ENCODE measurements around the gene CRHR1.

CRHR1 gene

GRCh38 chr17:45874151-45874550, 90.0 kb downstream of the CRHR1 start:
- Histone ChIP-seq H3K27ac (no peak overlapping the region), H3K9me3 (ENCODE audit: severe bottlenecking) (no peaks in the 10 kb centered on the region), H3K4me3 (ENCODE audit: low read depth, low read length) (no peak overlapping the region), H3K27me3 (ENCODE audit: insufficient read depth, low read depth, severe bottlenecking) (no peaks in the 10 kb centered on the region), H3K36me3 (no peaks in the 10 kb centered on the region)
- TF ChIP-seq, protein P1, sequence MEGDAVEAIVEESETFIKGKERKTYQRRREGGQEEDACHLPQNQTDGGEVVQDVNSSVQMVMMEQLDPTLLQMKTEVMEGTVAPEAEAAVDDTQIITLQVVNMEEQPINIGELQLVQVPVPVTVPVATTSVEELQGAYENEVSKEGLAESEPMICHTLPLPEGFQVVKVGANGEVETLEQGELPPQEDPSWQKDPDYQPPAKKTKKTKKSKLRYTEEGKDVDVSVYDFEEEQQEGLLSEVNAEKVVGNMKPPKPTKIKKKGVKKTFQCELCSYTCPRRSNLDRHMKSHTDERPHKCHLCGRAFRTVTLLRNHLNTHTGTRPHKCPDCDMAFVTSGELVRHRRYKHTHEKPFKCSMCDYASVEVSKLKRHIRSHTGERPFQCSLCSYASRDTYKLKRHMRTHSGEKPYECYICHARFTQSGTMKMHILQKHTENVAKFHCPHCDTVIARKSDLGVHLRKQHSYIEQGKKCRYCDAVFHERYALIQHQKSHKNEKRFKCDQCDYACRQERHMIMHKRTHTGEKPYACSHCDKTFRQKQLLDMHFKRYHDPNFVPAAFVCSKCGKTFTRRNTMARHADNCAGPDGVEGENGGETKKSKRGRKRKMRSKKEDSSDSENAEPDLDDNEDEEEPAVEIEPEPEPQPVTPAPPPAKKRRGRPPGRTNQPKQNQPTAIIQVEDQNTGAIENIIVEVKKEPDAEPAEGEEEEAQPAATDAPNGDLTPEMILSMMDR (IDR thresholded peaks at IDR 0.05; ENCODE audit: low read depth, low read length): no peak
- DNase-seq: no peak

DNA sequence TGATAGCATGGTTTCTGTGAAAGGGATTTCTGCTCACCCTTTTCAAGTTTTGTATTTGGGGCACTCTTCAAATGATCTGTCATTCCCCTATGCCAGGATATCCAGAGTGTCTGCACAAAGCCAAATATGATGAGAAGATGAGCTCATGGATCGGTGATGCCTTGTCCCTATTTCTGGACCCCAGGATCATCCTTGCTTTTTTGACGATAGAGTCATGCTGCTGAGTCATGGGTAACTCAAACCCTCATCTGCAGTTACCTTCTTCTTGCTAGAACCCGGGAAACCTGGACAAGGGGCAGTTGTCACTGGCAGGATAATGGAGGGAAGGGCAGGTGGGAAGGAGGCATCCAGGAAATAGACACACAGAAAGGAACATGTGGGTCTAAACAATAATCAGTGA, 92.4 kb downstream of the CRHR1 start:
- no peaks in the 10 kb centered on the region for H3K9me3 ChIP-seq (ENCODE audit: severe bottlenecking)
- TF ChIP-seq, protein P1 (IDR thresholded peaks at IDR 0.05; ENCODE audit: low read depth, low read length): no peak
- no peak overlapping the region for H3K27ac ChIP-seq
- no peak overlapping the region for H3K4me3 ChIP-seq (ENCODE audit: low read depth, low read length)
- DNase-seq: no peak
- no peaks in the 10 kb centered on the region for H3K36me3 ChIP-seq
- no peaks in the 10 kb centered on the region for H3K27me3 ChIP-seq (ENCODE audit: insufficient read depth, low read depth, severe bottlenecking)

DNA sequence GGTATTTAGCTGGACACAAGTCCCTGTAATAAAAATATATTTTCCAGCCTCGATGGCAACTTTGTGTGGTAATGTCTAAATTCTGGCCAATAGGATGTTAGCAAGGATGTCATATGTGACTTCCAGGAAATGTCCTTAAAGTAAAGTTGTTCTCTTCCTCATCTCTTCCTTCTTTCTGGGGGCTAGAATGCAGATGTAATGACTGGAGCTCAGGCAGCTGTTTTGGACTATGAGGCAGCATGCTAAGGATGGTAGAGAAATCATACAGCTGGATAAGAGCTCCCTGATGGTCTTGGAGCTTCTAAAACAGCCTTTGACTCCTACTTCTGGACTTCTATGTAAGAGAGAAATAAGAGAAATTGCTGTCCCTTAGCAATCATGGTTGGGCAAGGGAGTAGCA, 93.3 kb downstream of the CRHR1 start:
- TF ChIP-seq, protein P1 (IDR thresholded peaks at IDR 0.05; ENCODE audit: low read depth, low read length): no peak
- Histone ChIP-seq H3K27me3 (ENCODE audit: insufficient read depth, low read depth, severe bottlenecking) (no peaks in the 10 kb centered on the region), H3K36me3 (no peaks in the 10 kb centered on the region), H3K9me3 (ENCODE audit: severe bottlenecking) (no peaks in the 10 kb centered on the region), H3K27ac (no peak overlapping the region), H3K4me3 (ENCODE audit: low read depth, low read length) (no peak overlapping the region)
- DNase-seq: no peak

DNA sequence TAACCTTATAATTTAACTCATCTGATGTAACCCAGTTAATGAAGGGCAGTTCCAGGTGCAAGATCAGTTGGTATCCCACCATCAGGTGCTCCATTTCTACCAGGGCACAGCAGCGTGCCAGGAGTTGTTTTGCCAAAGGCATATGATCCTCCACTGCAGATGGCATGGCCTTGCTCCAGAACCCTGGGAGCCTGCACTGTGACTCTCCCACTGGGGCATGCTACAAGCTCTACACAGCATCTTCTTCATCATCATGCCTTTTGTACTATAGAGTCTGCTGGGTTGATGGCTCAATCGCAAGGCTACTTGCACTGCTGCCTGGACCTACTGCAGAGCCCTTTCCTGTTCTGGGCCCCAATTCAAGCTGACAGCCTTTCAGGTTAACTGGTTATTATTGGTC, 98.9 kb downstream of the CRHR1 start:
- DNase-seq: no peak

More for the DNA sequence above, 98.9 kb downstream of the CRHR1 start:
- Histone ChIP-seq H3K9me3 (ENCODE audit: severe bottlenecking) (peaks cover 3% of the 10 kb centered on the region), H3K36me3 (no peaks in the 10 kb centered on the region), H3K27ac (no peak overlapping the region), H3K4me3 (ENCODE audit: low read depth, low read length) (no peak overlapping the region), H3K27me3 (ENCODE audit: insufficient read depth, low read depth, severe bottlenecking) (no peaks in the 10 kb centered on the region)
- TF ChIP-seq, protein P1 (IDR thresholded peaks at IDR 0.05; ENCODE audit: low read depth, low read length): no peak
